Erythroblast (primary cell): Measurements from ENCODE around the gene SRRM3.
"Not testable (repeated sequence)": the region's sequence is repeated elsewhere in the genome, so short reads cannot be mapped to it uniquely, and the experiment has no call there.

ENCODE experiments used
- DNase-seq, 2 experiments: peaks; one replicate each; lab custom pipeline; 2025; lab: John Stamatoyannopoulos, UW
- GATA1 ChIP-seq: IDR thresholded peaks from 2 replicates; pipeline ENCODE4 v1.6.1; 2011; ENCODE audit warnings: low read depth, mild to moderate bottlenecking, control low read depth, low read length, moderate library complexity
- POLR2A ChIP-seq: IDR thresholded peaks from 2 replicates; pipeline ENCODE4 v1.6.1; 2011; ENCODE audit warnings: mild to moderate bottlenecking, low read length

Gene SRRM3, protein sequence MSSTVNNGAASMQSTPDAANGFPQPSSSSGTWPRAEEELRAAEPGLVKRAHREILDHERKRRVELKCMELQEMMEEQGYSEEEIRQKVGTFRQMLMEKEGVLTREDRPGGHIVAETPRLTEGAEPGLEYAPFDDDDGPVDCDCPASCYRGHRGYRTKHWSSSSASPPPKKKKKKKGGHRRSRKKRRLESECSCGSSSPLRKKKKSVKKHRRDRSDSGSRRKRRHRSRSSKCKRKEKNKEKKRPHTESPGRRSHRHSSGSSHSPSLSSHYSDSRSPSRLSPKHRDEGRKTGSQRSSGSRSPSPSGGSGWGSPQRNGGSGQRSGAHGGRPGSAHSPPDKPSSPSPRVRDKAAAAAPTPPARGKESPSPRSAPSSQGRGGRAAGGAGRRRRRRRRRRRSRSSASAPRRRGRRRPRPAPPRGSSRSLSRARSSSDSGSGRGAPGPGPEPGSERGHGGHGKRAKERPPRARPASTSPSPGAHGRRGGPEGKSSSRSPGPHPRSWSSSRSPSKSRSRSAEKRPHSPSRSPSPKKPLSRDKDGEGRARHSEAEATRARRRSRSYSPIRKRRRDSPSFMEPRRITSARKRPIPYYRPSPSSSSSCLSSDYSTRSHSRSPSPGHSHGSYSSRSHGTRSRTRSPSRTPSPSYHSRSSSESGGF

GRCh38 chr7:76201732-76202665 is at the start of gene SRRM3:
Gene SRRM3 (plus strand): TSS chr7:76201896. CDS start chr7:76235067, 33,171 bp downstream.
- peak; percentile 89 to 91 for DNase-seq
- TF ChIP-seq GATA1: no peak
- TF ChIP-seq POLR2A: no peak

DNA sequence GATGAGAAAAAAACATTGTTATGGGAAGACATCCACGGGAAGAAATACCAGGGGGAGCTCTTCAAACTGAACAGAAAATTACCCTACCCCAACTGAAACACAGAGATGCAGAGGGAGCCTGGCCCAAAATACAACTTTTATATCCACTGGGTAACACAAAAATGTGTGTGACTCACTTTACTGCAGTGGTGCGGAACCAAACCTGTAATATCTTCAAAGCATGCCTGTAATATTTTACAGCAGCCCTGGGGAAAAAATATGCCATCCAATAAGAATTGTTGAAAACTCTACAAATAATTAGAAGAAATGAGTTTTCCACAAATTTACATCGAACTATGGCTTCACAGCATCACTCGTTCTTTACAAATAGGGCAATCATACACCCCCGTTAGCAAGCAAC is 49.8 kb upstream of the SRRM3 start:
- TF ChIP-seq GATA1: no peak
- no peak for TF ChIP-seq POLR2A
- no peak for DNase-seq

- DNase-seq: not testable (repeated sequence)
Measured at GRCh38 chr7:76153571-76154230, 48.0 kb upstream of the SRRM3 start.

- no peak for TF ChIP-seq POLR2A
- TF ChIP-seq GATA1: no peak
- peak in 1 of 2 experiments; percentile 32 for DNase-seq
Measured at GRCh38 chr7:76155938-76156337, 45.8 kb upstream of the SRRM3 start.

DNA sequence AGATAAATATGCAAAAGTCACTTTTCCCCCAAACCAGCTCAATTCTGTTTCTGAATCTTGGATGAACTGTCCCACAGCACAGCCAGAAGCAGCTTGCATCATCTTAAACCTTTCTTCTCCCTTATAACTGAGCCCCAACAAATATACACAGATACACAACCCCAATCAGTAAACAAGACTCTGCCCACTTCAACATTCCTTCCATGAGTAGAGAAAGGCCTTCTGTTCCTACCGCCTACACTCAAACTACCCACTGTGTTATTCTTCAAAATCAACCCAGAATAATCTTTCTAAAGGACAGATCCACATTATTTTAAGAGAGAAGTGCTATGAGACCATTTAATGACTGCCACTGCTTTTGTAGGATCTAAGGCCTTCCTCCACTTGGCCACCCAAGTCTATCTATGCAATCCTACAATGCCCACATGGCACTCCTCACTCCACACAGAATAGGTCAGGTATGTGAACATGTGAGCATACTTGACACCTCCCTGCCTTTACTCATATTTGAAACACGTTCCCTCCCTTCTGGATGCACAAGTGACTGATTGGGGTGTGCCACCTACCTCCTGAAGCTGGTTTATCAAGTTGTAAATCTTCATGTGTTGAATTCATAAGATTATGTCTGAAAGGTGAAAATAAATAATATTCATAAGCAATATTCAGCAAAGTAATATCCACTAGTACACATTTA is 44.6 kb upstream of the SRRM3 start:
- not testable (repeated sequence) for DNase-seq

DNA sequence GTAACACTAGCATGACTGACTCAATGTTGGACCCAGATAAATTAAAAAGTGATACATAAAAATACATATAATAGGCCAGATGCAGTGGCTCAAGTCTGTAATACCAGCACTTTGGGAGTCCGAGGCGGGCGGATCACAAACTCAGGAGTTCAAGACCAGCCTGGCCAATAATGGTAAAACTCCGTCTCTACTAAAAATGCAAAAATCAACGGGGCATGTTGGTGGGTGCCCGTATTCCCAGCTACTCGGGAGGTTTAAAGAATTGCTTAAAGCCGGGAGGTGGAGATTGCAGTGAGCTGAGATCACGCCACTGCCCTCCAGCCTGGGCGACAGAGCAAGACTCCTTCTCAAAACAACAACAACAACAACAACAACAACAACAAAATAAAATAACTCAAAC is 43.3 kb upstream of the SRRM3 start:
- not testable (repeated sequence) for DNase-seq

- DNase-seq: not testable (repeated sequence)
Measured at GRCh38 chr7:76162416-76163170, 39.1 kb upstream of the SRRM3 start.

DNA sequence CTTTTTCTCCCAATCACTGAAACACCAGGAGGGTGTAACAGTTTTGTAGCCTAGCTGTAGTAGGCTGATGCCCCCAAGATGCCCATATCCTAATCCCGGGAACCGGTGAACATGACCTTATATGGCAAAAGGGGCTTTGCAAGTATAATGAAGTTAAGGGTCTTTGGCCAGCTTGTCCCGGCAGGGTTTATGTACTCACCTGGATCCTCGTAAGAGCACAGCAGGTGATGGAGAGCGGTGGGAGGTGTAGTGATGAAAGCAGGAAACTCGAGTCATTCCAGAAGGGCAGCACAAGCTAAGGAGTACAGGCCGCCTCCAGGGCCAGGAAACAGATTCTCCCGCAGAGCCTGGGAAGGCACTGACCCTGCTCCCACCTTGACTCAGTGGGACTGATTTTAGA is 37.9 kb upstream of the SRRM3 start:
- DNase-seq: not testable (repeated sequence)

DNA sequence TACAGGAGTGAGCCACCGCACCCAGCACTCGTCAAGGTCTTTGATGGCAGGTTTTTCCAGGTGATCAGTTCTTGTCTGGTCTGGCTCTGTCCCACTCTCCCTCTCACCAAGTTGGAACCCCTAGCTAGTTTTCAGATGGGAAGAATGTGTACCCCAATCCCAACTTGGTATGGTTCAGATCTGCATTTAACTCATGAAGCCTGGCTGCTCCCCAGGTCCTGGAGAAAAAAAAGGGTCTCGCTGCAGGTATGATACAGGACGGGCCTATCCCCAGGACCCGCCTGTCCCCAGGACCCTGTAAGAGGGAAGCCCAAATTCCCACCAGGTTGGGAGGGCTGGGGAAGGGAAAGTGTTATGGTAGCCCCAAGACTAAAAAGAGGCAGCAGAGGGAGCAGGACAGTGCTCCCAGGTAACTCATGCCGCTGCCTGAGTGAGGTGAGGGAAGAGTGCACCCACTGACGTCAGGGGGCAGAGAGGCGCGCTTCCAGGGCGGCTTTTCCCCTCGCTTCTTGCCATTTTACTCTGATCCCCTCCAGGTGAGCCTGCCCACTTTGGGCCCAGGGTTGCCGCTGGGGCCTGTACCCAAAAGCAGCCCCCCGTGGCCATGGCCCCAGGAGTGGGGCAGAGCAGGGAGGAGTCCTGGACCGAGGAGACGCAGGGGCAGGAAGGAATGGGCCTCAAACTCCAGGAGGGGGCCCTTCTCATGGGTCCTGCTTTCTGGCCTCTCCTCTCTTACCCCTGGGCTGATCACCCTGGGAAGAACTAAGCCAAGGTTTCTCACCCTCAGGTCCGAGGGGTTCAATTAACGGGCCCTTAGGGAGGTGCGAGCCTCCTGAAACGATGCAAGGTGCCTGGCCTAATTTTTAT is 36.4 kb upstream of the SRRM3 start:
- TF ChIP-seq POLR2A (no peak), GATA1 (no peak)
- DNase-seq: no peak

DNA sequence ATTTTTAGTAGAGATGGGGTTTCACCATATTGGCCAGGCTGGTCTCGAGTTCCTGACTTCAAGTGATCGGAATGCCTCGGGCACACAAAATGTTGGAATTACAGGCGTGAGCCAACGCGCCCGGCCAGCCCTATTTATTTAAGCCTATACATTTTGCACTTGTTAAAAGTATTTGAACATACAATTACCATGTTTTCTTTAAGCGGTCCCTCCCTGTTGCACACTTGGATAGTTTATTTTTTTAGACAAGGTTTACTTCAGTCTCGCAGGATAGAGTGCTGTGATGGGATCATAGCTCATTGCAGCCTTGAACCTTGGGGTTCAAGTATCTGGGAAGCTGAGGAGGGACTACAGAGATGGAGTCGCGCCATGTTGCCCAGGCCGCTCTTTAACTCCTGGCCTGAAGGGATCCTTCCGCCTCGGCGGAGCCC is 35.7 kb upstream of the SRRM3 start:
- TF ChIP-seq GATA1 (no peak), POLR2A (no peak)
- no peak for DNase-seq

- TF ChIP-seq POLR2A (peak; percentile 90), GATA1 (no peak)
- peak; percentile 95 to 96 for DNase-seq
Measured at GRCh38 chr7:76166404-76167255, 35.1 kb upstream of the SRRM3 start.
